Measurements from ENCODE around the gene VAMP1. TPM values are rescaled to one million over a fixed set of nuclear protein-coding genes. Genes with fewer than 3 reads are reported as not detected.
A peak's percentile ranks its signal among the peaks of the same experiment; 100 is the strongest.

The VAMP1 gene
- total RNA-seq, 1 experiment from 2014 or later = 13.9 TPM

DNA sequence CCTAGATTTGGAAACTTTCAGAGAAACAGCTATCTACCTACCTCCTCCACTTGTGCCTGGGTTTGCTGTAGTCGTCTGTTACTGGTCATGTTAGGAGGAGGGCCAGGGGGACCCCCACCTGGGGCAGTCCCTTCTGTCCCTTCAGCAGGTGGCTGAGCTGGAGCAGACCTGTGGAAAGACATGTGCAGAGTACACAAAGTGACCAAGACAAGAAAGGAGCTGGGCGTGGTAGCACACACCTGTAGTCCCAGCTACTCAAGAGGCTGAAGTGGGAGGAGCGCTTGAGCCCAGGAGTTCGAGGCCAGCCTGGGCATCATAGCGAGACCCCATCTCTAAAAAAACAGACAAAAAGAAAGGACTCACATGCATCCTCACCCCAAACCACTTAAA lies 4.3 kb downstream of the VAMP1 start:
- Histone ChIP-seq H3K4me1 (ENCODE audit: insufficient read depth, low read length) (peaks cover 22% of the 10 kb centered on the region), H3K27me3 (ENCODE audit: low read length) (no peaks in the 10 kb centered on the region), H3K79me2 (ENCODE audit: low read length) (peaks cover 11% of the 10 kb centered on the region), H3K4me2 (ENCODE audit: low read length) (no peak overlapping the region), H2AFZ (ENCODE audit: low read length) (no peak overlapping the region), H3K9me2 (replicated peaks; ENCODE audit: low read length) (no peaks in the 10 kb centered on the region), H3K36me3 (ENCODE audit: low read depth, low read length) (peaks cover 4% of the 10 kb centered on the region; the same call in 1 of the 2 replicates), H4K20me1 (ENCODE audit: low read length) (no peaks in the 10 kb centered on the region), H3K9me3 (ENCODE audit: low read length) (no peaks in the 10 kb centered on the region), H3K4me3 (ENCODE audit: low read length) (no peak overlapping the region), H3F3A (ENCODE audit: low read length, unreplicated experiment) (no peaks in the 10 kb centered on the region), H3K27ac (ENCODE audit: low read length) (no peak overlapping the region), H3K9ac (ENCODE audit: low read length) (no peak overlapping the region)
- ATAC-seq (no peak), DNase-seq (no peak)
- CTCF ChIA-PET = interaction anchor here (0.5 to 1.1 kb wide), 3 partner anchors 27 to 477 kb away, joined by 3 to 5 read pairs (median 3); partner anchors contain the start of gene MRPL51
- POLR2A ChIA-PET (ENCODE audit: unreplicated experiment) = no interaction called here
- no TSS peak for BruUV-seq (replicated peaks)
- TF ChIP-seq EZH2 (IDR thresholded peaks at IDR 0.05; ENCODE audit: low read length, unreplicated experiment) (no peak), EZH2phosphoT487 (IDR thresholded peaks at IDR 0.05; ENCODE audit: borderline replicate concordance, low read length) (no peak)
- TF ChIP-seq, protein P1, sequence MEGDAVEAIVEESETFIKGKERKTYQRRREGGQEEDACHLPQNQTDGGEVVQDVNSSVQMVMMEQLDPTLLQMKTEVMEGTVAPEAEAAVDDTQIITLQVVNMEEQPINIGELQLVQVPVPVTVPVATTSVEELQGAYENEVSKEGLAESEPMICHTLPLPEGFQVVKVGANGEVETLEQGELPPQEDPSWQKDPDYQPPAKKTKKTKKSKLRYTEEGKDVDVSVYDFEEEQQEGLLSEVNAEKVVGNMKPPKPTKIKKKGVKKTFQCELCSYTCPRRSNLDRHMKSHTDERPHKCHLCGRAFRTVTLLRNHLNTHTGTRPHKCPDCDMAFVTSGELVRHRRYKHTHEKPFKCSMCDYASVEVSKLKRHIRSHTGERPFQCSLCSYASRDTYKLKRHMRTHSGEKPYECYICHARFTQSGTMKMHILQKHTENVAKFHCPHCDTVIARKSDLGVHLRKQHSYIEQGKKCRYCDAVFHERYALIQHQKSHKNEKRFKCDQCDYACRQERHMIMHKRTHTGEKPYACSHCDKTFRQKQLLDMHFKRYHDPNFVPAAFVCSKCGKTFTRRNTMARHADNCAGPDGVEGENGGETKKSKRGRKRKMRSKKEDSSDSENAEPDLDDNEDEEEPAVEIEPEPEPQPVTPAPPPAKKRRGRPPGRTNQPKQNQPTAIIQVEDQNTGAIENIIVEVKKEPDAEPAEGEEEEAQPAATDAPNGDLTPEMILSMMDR (conservative IDR thresholded peaks at IDR 0.05; ENCODE audit: low read depth, low read length) = no peak
- intact Hi-C loops (cut with micrococcal nuclease) = no loop called here

DNA sequence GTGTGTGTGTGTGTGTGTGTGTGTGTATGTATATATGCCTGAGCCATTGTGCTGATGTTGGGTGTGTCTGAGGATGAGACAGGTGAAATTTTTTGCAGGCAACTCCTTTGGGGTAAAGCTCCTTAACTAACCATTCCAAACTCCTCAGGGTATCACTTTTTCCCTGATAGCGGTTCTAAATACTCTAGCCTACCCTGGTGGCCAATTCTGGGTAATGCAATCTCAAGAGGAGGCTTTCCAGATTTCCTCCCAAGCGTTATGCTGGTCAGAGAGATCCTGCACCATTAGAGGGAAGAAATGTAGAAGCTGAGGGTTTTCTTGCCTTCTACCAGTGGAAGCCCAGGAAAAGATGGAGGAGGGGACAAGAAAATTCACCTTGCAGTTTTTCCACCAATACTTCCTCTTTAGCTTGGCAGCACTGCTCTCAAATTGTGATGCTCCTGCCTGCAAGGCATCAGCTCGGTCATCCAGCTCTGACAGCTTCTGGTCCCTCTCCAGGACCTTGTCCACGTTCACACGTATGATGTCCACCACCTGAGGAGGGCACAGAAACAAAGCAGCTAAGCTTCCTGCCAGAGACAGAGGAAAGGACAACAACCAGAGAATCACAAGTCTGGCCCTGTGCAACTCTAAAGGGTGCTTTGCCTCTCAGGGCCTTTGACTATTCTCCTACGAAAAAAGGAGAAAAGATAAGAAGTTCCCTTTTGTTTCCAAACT lies 4.9 kb downstream of the VAMP1 start:
- no peak overlapping the region for H3K9ac ChIP-seq (ENCODE audit: low read length)
- peak; percentile 43 for ATAC-seq
- no peak overlapping the region for H3K4me2 ChIP-seq (ENCODE audit: low read length)
- TF ChIP-seq EZH2 (IDR thresholded peaks at IDR 0.05; ENCODE audit: low read length, unreplicated experiment) = no peak
- TF ChIP-seq EZH2phosphoT487 (IDR thresholded peaks at IDR 0.05; ENCODE audit: borderline replicate concordance, low read length) = no peak
- TF ChIP-seq, protein P1 (conservative IDR thresholded peaks at IDR 0.05; ENCODE audit: low read depth, low read length) = peak; percentile 68
- ChIA-PET CTCF (interaction anchor here (0.5 to 1.4 kb wide), 11 partner anchors 28 to 477 kb away, joined by 3 to 12 read pairs (median 4); partner anchors contain the start of genes LTBR and MRPL51), POLR2A (ENCODE audit: unreplicated experiment) (interaction anchor here (0.6 to 0.7 kb wide), 4 partner anchors 35 to 153 kb away, joined by 4 to 6 read pairs (median 4); no protein-coding TSS in a partner anchor)
- peaks cover 11% of the 10 kb centered on the region for H3K79me2 ChIP-seq (ENCODE audit: low read length)
- no TSS peak for BruUV-seq (replicated peaks)
- no peak overlapping the region for H3K27ac ChIP-seq (ENCODE audit: low read length)
- H3K27me3 ChIP-seq (ENCODE audit: low read length) = no peaks in the 10 kb centered on the region
- no peak overlapping the region for H2AFZ ChIP-seq (ENCODE audit: low read length)
- no peaks in the 10 kb centered on the region for H3K9me2 ChIP-seq (replicated peaks; ENCODE audit: low read length)
- H3F3A ChIP-seq (ENCODE audit: low read length, unreplicated experiment) = no peaks in the 10 kb centered on the region
- H3K4me1 ChIP-seq (ENCODE audit: insufficient read depth, low read length) = peaks cover 20% of the 10 kb centered on the region; the same call in 1 of the 2 replicates
- intact Hi-C loops (cut with micrococcal nuclease) = loop anchor here (1.0 to 2.0 kb wide), 3 partner anchors 35 to 142 kb away; no protein-coding TSS in a partner anchor
- H3K9me3 ChIP-seq (ENCODE audit: low read length) = no peaks in the 10 kb centered on the region
- DNase-seq = peak; percentile 71
- no peaks in the 10 kb centered on the region for H4K20me1 ChIP-seq (ENCODE audit: low read length)
- H3K4me3 ChIP-seq (ENCODE audit: low read length) = no peak overlapping the region
- H3K36me3 ChIP-seq (ENCODE audit: low read depth, low read length) = peaks cover 4% of the 10 kb centered on the region; the same call in 1 of the 2 replicates

DNA sequence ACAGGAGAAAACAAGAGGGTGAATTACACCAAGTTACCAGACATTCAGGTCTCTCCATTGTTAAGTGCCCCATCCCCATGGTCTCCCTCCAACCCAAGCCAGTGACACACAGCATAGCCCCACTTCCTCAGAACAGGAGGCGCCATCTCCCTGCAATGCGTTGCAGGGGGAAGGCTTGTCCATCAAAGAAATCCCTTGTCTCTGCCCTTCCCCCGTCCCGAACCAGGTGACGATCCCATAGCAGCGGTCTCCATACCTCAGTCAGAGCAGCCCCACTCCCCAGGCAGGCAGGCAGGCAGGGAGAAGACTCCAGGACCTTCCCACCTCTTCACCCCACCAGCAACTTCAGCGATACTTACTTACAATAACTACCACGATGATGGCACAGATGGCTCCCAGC lies 5.9 kb downstream of the VAMP1 start:
- ATAC-seq = no peak
- H3K4me3 ChIP-seq (ENCODE audit: low read length) = no peak overlapping the region
- intact Hi-C loops (cut with micrococcal nuclease) = loop anchor here (2.0 kb wide), 1 partner anchor 34 kb away; no protein-coding TSS in a partner anchor
- H3K9me2 ChIP-seq (replicated peaks; ENCODE audit: low read length) = no peaks in the 10 kb centered on the region
- no peaks in the 10 kb centered on the region for H4K20me1 ChIP-seq (ENCODE audit: low read length)
- H3K27me3 ChIP-seq (ENCODE audit: low read length) = no peaks in the 10 kb centered on the region
- H3F3A ChIP-seq (ENCODE audit: low read length, unreplicated experiment) = no peaks in the 10 kb centered on the region
- ChIA-PET CTCF (interaction anchor here (1.4 kb wide), 2 partner anchors 41 to 129 kb away, joined by 4 to 12 read pairs; no protein-coding TSS in a partner anchor), POLR2A (ENCODE audit: unreplicated experiment) (no interaction called here)
- no peak overlapping the region for H3K4me2 ChIP-seq (ENCODE audit: low read length)
- peaks cover 6% of the 10 kb centered on the region for H3K79me2 ChIP-seq (ENCODE audit: low read length)
- H3K27ac ChIP-seq (ENCODE audit: low read length) = no peak overlapping the region
- BruUV-seq (replicated peaks) = no TSS peak
- no peak overlapping the region for H3K9ac ChIP-seq (ENCODE audit: low read length)
- DNase-seq = no peak
- no peak overlapping the region for H2AFZ ChIP-seq (ENCODE audit: low read length)
- TF ChIP-seq EZH2phosphoT487 (IDR thresholded peaks at IDR 0.05; ENCODE audit: borderline replicate concordance, low read length) (no peak), EZH2 (IDR thresholded peaks at IDR 0.05; ENCODE audit: low read length, unreplicated experiment) (no peak)
- TF ChIP-seq, protein P1 (conservative IDR thresholded peaks at IDR 0.05; ENCODE audit: low read depth, low read length) = no peak
- peaks cover 16% of the 10 kb centered on the region; the same call in 1 of the 2 replicates for H3K4me1 ChIP-seq (ENCODE audit: insufficient read depth, low read length)
- H3K9me3 ChIP-seq (ENCODE audit: low read length) = no peaks in the 10 kb centered on the region
- H3K36me3 ChIP-seq (ENCODE audit: low read depth, low read length) = peaks cover 4% of the 10 kb centered on the region; the same call in 1 of the 2 replicates
